A549 (cell line): ENCODE data around the gene LY6G5B. TPM values are rescaled to one million over a fixed set of nuclear protein-coding genes. Genes with fewer than 3 reads are reported as not detected.

Experiments
- ATAC-seq, 2 experiments: fragments of 200-7000 bp in 1 of 2; fragments of >200 bp in 1 of 2; cut with Nextera tagmentation in 1 of 2; cut with Tn5 transposase in 1 of 2; 3 replicates each; pipeline versions ENCODE4 v1.8.0 to v1.9.1; 2018 to 2020; ENCODE audit warnings: mild to moderate bottlenecking in 1 of 2, moderate library complexity in 1 of 2
- CTCF ChIA-PET: fragments of 300-600 bp; sonication (Branson Sonifier 250); formaldehyde crosslinking; extraction: SDS; loops from one replicate; lab custom pipeline; 2021; ENCODE audit warnings: antibody characterized with exemption, inconsistent platforms; lab: Yijun Ruan, JAX
- POLR2A ChIA-PET: fragments of 350-600 bp; formaldehyde crosslinking; extraction: SDS; loops from one replicate; lab custom pipeline; 2021; ENCODE audit warnings: antibody characterized with exemption, inconsistent platforms; lab: Yijun Ruan, JAX
- DNase-seq, 2 experiments: peaks; one replicate each; pipeline versions ENCODE4 v3.0.0 to v3.0.0-alpha.2; 2011 to 2016; ENCODE audit warnings: low read depth in 1 of 2, low spot score in 1 of 2
- FAIRE-seq: peaks from 2 replicates; lab custom pipeline; 2011; peaks lifted over from hg19 to GRCh38; lab: Jason Lieb, UNC
- H3K27ac ChIP-seq, 2 experiments: fragments of >200 bp; sonication (Bioruptor Twin); formaldehyde crosslinking; 3 replicates each; pipeline ENCODE4 v1.5.1; 2016 to 2017
- H3K4me1 ChIP-seq: fragments of >200 bp; sonication (Bioruptor Twin); formaldehyde crosslinking; 3 replicates; pipeline ENCODE4 v1.6.1; 2016
- H3K4me2 ChIP-seq: fragments of >200 bp; sonication (Bioruptor Twin); formaldehyde crosslinking; 3 replicates; pipeline ENCODE4 v1.6.1; 2016
- H3K4me3 ChIP-seq: fragments of >200 bp; sonication (Bioruptor Twin); formaldehyde crosslinking; 3 replicates; pipeline ENCODE4 v1.5.1; 2016
- H3K9me3 ChIP-seq: fragments of >200 bp; sonication (Bioruptor Twin); formaldehyde crosslinking; 3 replicates; pipeline ENCODE4 v1.6.1; 2016
- ATOH8 ChIP-seq: fragments of 250-450 bp; sonication (Bioruptor Pico); IDR thresholded peaks from 2 replicates; pipeline ENCODE4 v1.5.0; 2020; ENCODE audit warnings: low read depth, mild to moderate bottlenecking, moderate library complexity
- BCL3 ChIP-seq: fragments of >200 bp; sonication (Bioruptor Twin); formaldehyde crosslinking; IDR thresholded peaks from 3 replicates; pipeline ENCODE4 v1.6.1; 2016
- BHLHE40 ChIP-seq: IDR thresholded peaks from 2 replicates; pipeline ENCODE4 v1.6.1; 2012; ENCODE audit warnings: low read depth, low read length, inconsistent platforms
- CHD4 ChIP-seq: fragments of 200-600 bp; sonication (generic); IDR thresholded peaks from 2 replicates; pipeline ENCODE4 v1.6.1; 2016; ENCODE audit warnings: antibody characterized with exemption, mild to moderate bottlenecking, borderline replicate concordance
- EP300 ChIP-seq, 2 experiments: fragments of >200 bp; sonication (Bioruptor Twin); formaldehyde crosslinking; IDR thresholded peaks; 2 replicates in 1 of 2; 3 replicates in 1 of 2; pipeline ENCODE4 v1.6.1; 2016 to 2017
- FOXS1 ChIP-seq: fragments of 250-450 bp; sonication (Bioruptor Pico); IDR thresholded peaks from 2 replicates; pipeline ENCODE4 v1.5.0; 2020; ENCODE audit warnings: mild to moderate bottlenecking, moderate library complexity
- HDAC2 ChIP-seq: fragments of 200-600 bp; sonication (generic); IDR thresholded peaks from 2 replicates; pipeline ENCODE4 v1.6.1; 2016
- HEYL ChIP-seq: fragments of 250-450 bp; sonication (Bioruptor Pico); IDR thresholded peaks from 2 replicates; pipeline ENCODE4 v1.8.0; 2021; ENCODE audit warnings: mild to moderate bottlenecking, moderate library complexity
- HOXB13 ChIP-seq: fragments of 250-450 bp; sonication (Bioruptor Pico); IDR thresholded peaks from 2 replicates; pipeline ENCODE4 v1.5.0; 2020; ENCODE audit warnings: low read depth, mild to moderate bottlenecking, moderate library complexity
- JUNB ChIP-seq: fragments of >200 bp; sonication (Bioruptor Twin); formaldehyde crosslinking; IDR thresholded peaks from 2 replicates; pipeline ENCODE4 v1.6.1; 2016
- MAFK ChIP-seq: fragments of 450-650 bp; IDR thresholded peaks from 2 replicates; pipeline ENCODE4 v1.6.1; 2014; ENCODE audit not compliant: partially characterized antibody
- MAZ ChIP-seq: fragments of 150-350 bp; IDR thresholded peaks from 2 replicates; pipeline ENCODE4 v1.6.1; 2014; ENCODE audit warnings: antibody characterized with exemption, low read depth, low read length, borderline replicate concordance
- MYC ChIP-seq: IDR thresholded peaks from 2 replicates; pipeline ENCODE4 v1.6.1; 2012; ENCODE audit warnings: mild to moderate bottlenecking, inconsistent platforms, low read length, improper control_type of control experiment, borderline replicate concordance
- POLR2AphosphoS2 ChIP-seq: conservative IDR thresholded peaks from 2 replicates; pipeline ENCODE4 v1.6.1; 2012; ENCODE audit warnings: low read length, improper control_type of control experiment, inconsistent platforms
- RAD21 ChIP-seq, 2 experiments: fragments of >200 bp in 1 of 2; sonication (Bioruptor Twin) in 1 of 2; formaldehyde crosslinking in 1 of 2; IDR thresholded peaks in 1 of 2; conservative IDR thresholded peaks in 1 of 2; 2 replicates in 1 of 2; 3 replicates in 1 of 2; pipeline ENCODE4 v1.6.1; 2012 to 2018; ENCODE audit warnings: inconsistent platforms in 1 of 2
- REST ChIP-seq: fragments of 200-600 bp; sonication (generic); IDR thresholded peaks from 2 replicates; pipeline ENCODE4 v1.6.1; 2016; ENCODE audit warnings: antibody characterized with exemption, mild to moderate bottlenecking, moderate library complexity
- SMC3 ChIP-seq: fragments of >200 bp; sonication (Bioruptor Twin); formaldehyde crosslinking; IDR thresholded peaks from 3 replicates; pipeline ENCODE4 v1.6.1; 2018; ENCODE audit warnings: inconsistent platforms
- TFCP2L1 ChIP-seq: fragments of 250-450 bp; sonication (Bioruptor Pico); IDR thresholded peaks from 2 replicates; pipeline ENCODE4 v1.5.0; 2021; ENCODE audit warnings: mild to moderate bottlenecking
- TP53 ChIP-seq: fragments of 250-450 bp; sonication (Bioruptor Pico); IDR thresholded peaks from 2 replicates; pipeline ENCODE4 v1.5.0; 2021; ENCODE audit warnings: mild to moderate bottlenecking, moderate library complexity
- USF2 ChIP-seq: fragments of 450-650 bp; IDR thresholded peaks from 2 replicates; pipeline ENCODE4 v1.6.1; 2014; ENCODE audit warnings: antibody characterized with exemption
- ZC3H11A ChIP-seq: fragments of 450-650 bp; IDR thresholded peaks from 2 replicates; pipeline ENCODE4 v1.6.1; 2014; ENCODE audit warnings: antibody characterized with exemption, mild to moderate bottlenecking
- ZNF302 ChIP-seq: fragments of 250-450 bp; sonication (Bioruptor Pico); IDR thresholded peaks from 2 replicates; pipeline ENCODE4 v1.9.0; 2021; ENCODE audit warnings: inconsistent platforms, mild to moderate bottlenecking, moderate library complexity
- ZSCAN20 ChIP-seq: fragments of 250-450 bp; sonication (Bioruptor Pico); IDR thresholded peaks from 2 replicates; pipeline ENCODE4 v1.8.0; 2022; ENCODE audit warnings: mild to moderate bottlenecking, moderate library complexity
- WGBS: methylation state at CpG from one replicate; pipeline ENCODE4 v1.1.6; 2017; ENCODE audit errors: missing lambda C conversion rate; 5-methylcytosine and 5-hydroxymethylcytosine counted together
- polyA plus RNA-seq, 4 experiments: library from polyadenylated mRNA; depleted of rRNA in 3 of 4; stranded (reverse); fragments of >200 nt; fragmentation: RNase III in 1 of 4; extraction: RNeasy Plus Mini Kit Qiagen cat#74134 plus additional on column Dnase treatment in 1 of 4; gene quantifications; 2 replicates in 3 of 4; 3 replicates in 1 of 4; pipeline ENCODE4 v1.2.3, GENCODE V29; 2011 to 2017

Gene LY6G5B
- polyA plus RNA-seq, 2 of the 4 experiments (the other 2 are of a cell fraction): 5.9 to 9.9 TPM

- TF ChIP-seq USF2: no peak
- TF ChIP-seq HDAC2: no peak
- no peak for TF ChIP-seq ZSCAN20
- TF ChIP-seq SMC3: no peak
- TF ChIP-seq ZNF302 (CRISPR knock-in tag): no peak
- no peak for TF ChIP-seq JUNB
- TF ChIP-seq HEYL (CRISPR knock-in tag): no peak
- TF ChIP-seq TP53 (CRISPR knock-in tag): no peak
- TF ChIP-seq RAD21 (conservative IDR thresholded peaks at IDR 0.05 in 1 of 2, IDR thresholded peaks at IDR 0.05 in 1 of 2): no peak
- TF ChIP-seq, all 56 proteins: peak for 0
Measured at GRCh38 chr6:31636698-31637596, 32.8 kb upstream of the LY6G5B start (continued).

- no peak for TF ChIP-seq EP300 (IDR thresholded peaks at IDR 0.05)
- no peak for TF ChIP-seq SMC3
- no peak for TF ChIP-seq ZC3H11A
- no peak for TF ChIP-seq RAD21 (conservative IDR thresholded peaks at IDR 0.05 in 1 of 2, IDR thresholded peaks at IDR 0.05 in 1 of 2)
- TF ChIP-seq HOXB13 (CRISPR knock-in tag): no peak
- TF ChIP-seq ATOH8: no peak
- no peak for TF ChIP-seq JUNB
- no peak for TF ChIP-seq BCL3
- TF ChIP-seq MYC: no peak
- no peak for TF ChIP-seq FOXS1
- TF ChIP-seq TFCP2L1: no peak
- TF ChIP-seq MAFK: no peak
- TF ChIP-seq REST: no peak
- TF ChIP-seq BHLHE40: no peak
- TF ChIP-seq CHD4: no peak
- TF ChIP-seq POLR2AphosphoS2: no peak
- no peak for TF ChIP-seq MAZ
- CTCF ChIA-PET: interaction anchor here (1.8 kb wide), 2 partner anchors 14 to 40 kb away, joined by 4 to 6 read pairs; no protein-coding TSS in a partner anchor
- Histone ChIP-seq H3K4me2 (no peak overlapping the region), H3K27ac (no peak overlapping the region), H3K9me3 (no peaks in the 10 kb centered on the region), H3K4me3 (no peak overlapping the region), H3K4me1 (no peaks in the 10 kb centered on the region)
- no peak for ATAC-seq
- WGBS: 81% methylated on average over 9 of the region's 9 CpGs
- no peak for FAIRE-seq
- POLR2A ChIA-PET: interaction anchor here (0.7 to 0.9 kb wide), 2 partner anchors 13 to 17 kb away, joined by 3 to 4 read pairs; partner anchors contain the start of gene BAG6
- DNase-seq: no peak
Measured at GRCh38 chr6:31639043-31639442, 30.7 kb upstream of the LY6G5B start.
